Measurements from ENCODE around the gene DPP4. TPM values are rescaled to one million over a fixed set of nuclear protein-coding genes. Genes with fewer than 3 reads are reported as not detected.

Gene DPP4
- total RNA-seq: 39.1 and 50.5 TPM in 2 replicates

DNA sequence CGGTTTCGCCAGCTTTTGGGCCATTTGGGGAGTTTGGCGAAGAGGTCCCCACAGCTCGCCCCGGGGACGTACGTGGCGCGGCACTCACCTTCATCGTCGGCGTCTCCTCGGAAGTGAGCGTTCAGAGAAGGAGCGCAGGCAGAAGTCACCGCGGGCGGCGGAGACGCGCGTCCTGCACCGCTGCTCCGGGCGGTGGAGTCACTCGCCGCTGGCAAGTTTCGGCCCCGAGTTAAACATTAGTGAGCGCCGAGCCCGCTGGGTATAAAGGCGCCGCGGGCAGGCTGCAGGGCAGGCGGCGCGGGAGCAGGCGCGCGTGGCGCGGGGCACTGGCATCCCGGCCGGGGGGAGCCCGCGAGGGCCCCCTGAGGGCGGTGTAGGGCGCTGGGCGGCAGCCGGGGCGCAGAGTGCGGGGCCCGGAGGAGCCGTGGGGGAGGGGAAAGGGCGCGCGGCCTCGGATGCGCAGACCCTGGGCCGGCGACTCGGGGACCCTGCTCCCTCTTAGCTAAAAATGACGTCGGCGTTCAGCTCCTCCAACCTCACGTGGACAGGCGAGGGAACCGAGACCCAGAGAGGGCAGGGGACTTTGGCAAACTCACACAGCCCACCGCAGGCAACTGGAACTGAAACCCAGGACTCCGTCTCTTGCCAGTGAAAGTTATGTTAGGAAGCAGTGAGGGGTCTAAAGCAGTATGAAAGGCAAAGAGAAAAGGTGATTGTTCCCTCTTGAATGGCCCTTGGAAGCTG lies at the start of gene DPP4:
Gene DPP4, minus strand, starts transcription at position 328 of the 744 bp plus-strand sequence. Its CDS starts 234 bp downstream, at position 94.

Other genes starting within 250 kb of the DPP4 start
- not detected in 2 replicates for gene GCG, start 78.0 kb upstream of the DPP4 start, total RNA-seq
- gene FAP, start 169.2 kb upstream of the DPP4 start, total RNA-seq: 172 and 182 TPM in 2 replicates
- gene IFIH1, start 244.5 kb upstream of the DPP4 start, total RNA-seq: 5.6 and 7.3 TPM in 2 replicates

Measured in smooth muscle cell of the pulmonary artery (primary cell).